DMS79 (cell line): Measurements from ENCODE around the gene PI4K2A.
A peak's percentile ranks its signal among the peaks of the same experiment; 100 is the strongest.

Source experiments
- DNase-seq: peaks from one replicate; lab custom pipeline; 2025; lab: John Stamatoyannopoulos, UW

PI4K2A gene

DNA sequence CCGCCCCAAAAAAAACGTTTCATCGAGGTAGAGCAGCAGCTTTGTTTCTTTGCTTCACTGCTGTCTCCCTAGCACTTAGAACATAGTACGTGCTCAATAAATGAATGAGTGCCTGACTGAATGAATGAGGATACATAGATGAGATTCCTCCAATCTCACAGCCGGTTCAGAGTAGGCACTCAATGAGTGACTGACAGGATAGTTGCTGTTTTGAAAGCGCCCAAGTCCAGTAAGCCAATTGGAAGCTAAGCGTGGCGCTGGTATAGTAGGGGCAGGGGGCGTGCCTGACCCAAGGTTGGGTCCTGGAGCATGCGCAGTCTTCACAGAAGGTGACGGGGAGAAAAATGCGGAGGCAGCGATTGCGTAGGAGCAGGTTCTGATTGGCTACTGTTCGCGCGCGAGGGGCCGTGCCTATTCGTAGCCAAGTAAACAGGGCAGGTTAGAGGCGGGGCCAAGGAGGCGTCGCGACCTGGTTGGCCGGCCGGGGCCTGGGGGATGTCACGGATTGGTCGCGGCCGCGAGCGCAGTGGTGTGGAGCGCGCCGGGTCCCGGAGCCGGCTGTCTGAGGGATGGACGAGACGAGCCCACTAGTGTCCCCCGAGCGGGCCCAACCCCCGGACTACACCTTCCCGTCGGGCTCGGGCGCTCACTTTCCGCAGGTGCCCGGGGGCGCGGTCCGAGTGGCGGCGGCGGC is at the start of gene PI4K2A:
PI4K2A (plus strand) TSS at position 498 of the 694 bp plus-strand sequence; CDS start at position 570, 72 bp downstream.
- DNase-seq = peak; percentile 86

DNA sequence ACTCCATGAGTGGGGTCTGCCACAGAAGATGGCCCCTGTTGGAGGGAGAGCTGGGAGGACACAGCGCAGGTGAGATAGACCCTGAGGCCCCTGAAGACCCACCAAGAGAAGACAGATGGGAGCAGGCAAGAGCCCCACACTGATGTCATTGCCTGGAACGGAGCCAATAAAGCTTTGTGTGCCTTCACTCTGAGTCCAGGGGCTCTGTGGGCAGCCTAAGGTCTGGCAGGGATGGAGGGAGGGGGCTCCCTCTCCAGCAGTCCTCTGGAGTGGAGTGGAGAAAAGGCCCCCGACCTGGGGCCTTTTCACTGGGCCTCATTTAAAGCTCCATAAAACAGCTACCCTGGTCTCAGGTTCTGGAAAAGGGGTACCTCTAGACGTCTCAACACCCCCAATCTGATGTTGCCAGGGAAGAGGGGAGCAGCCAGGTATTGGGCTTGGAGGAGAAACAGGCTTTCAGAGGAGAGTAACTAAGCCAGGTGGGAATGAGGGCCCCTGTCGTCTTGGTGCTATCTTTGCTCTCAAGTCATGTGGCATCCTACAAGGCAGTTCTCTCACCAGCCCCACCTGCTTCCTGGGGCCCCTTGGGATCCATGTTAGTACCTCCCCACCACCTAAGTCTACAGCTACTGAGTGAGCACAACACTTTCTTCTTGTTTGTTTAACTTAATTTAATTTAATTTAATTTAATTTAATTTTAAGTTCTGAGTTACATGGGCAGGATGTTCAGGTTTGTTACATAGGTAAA is 49.5 kb upstream of the PI4K2A start:
- no peak for DNase-seq

DNA sequence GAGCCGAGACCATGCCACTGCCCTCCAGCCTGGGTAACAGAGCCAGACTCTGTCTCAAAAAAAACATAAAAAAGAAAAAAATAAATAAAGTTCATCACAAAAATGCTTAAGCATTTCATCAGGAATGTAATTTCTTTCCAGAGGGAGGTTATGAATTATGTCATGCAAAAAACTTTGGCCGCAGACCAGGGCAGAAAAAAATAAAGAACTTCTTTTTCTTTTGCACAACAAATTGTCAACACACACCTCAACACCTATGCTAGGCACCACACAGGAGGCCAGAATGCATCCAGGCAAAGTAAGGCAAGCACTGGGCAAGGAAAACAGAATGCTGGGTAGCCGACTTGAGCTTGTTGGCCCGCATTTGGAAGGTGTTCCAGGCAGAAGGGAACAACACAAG is 47.0 kb upstream of the PI4K2A start:
- no peak for DNase-seq

DNA sequence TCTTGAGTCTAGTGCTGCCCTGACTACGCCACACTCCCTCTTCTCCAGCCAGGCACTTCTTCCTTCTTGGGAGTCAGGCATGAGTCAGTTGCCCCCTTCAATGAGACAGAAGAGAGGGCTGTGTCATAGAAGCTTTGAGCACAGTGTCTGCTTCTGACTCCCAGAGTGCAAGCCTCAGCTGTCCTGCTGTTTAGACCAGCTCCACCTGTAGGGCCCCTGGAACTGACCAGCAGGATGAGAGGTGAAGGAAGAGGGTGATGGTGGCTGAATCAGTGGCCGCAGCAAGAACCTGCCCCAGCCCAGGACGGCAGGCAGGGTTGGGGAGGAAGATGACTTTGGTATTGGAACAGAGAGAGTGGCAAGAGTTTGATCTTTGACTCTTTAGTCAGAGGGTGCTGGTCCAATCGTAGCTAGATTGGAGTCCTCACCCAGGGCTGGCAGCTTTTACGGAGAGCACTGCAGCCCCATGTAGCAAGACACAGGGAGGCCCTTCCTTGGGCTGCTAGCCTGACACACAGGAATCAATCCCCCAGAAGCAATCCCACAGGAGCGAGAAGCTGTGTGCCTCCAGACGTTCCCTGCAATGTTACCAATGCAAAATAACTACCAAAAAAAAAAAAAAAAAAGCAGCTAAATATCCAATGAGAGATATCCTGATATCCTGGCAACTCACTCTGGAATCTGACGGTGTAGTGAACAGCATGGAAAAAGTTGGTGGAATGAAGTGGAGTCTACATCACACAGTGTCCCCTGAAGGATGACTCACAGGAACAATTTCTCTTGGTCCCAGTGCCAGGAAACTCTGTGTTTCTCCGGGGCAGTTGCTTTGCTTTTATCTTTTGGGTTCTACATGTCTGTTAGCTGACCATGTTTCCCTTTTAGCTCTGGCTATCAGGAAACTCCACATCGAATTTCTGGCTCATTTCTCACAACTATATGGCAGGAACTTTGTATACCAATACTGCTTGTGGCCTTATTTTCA is 44.1 kb upstream of the PI4K2A start:
- DNase-seq = no peak

DNA sequence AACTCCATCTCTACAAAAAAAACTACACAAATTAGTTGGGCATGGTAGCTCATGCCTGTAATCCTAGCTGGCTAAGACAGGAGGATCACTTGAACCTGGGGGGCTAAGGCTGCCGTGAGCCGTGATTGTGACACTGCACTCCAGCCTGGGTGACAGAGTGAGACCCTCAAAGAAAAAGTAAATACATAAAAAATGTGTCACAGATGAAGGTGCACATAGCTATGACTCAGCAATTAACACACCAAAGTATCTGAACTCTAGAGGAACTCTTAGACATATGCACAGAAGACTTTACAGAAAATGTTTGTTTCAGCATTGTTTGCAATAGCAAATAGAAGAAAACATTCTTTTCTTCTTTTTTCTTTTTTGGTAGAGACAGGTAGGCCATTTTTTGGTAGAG is 42.7 kb upstream of the PI4K2A start:
- DNase-seq = no peak

DNA sequence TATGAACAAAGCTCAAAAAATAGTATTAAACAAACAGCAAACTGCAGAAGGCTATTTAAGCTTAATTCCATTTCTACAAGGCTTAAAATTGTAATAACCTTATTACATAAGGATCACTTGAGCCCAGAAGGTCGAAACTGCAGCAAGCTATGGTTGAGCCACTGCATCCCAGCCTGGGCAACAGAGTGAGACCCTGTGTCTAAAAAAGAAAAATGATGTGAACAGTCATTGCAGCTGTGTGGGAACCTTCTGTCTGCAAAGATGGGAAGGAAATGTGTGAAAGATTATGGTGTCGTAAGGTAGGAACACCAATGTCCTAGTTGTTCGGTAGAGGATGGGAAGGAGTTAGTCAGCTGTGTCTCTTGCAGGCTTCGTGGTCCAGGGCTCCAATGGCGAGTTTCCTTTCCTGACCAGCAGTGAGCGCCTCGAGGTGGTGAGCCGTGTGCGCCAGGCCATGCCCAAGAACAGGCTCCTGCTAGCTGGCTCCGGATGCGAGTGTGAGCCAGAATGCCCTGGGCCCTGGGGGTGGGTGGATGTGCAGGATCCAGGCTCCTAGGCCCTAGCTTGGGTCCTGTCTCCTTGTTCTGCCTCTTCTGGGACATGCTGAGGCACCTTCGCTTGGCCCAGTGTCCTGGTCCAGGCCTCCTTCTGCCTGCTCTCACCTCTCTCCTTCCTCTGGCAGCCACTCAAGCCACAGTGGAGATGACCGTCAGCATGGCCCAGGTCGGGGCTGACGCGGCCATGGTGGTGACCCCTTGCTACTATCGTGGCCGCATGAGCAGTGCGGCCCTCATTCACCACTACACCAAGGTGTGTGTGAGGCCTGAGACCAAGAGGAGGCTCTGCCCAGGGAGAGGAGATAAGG is 41.8 kb upstream of the PI4K2A start:
- DNase-seq = no peak

DNA sequence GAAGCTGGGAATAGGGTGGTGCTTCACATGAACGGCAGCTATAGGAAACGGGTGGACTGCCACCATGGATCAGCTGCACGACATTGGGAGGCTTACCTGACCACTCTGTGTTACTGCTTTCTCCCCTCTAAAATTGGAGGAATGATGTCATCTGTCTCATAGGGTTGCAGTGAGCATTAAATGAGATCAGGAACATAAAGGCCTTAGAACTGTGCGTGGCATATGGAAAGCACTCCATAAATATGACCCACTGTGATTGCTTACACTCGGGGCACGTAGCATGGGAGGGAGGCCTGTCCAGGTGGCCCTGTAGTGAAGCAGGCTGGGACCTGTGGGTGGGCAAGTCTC is 41.2 kb upstream of the PI4K2A start:
- no peak for DNase-seq

DNA sequence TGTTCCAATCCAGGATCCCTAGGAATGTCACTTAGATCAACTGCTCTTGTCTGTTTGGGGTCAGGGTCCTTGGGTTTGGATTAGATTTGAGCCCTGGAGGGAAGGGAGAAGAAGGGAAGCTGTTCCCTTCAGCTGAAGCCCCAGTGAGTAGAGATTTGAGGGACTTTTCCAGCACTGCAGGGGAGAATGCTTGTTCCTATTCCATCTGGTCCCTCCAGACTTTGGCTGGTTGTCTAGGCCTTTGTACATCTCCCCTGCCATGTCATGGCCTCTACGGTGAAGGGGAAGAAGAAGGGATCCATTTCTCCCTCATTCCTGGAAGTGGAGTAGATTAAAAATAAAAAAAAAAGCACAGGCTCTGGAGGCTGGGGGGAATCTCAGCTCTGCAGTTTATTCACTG is 39.9 kb upstream of the PI4K2A start:
- DNase-seq = no peak

DNA sequence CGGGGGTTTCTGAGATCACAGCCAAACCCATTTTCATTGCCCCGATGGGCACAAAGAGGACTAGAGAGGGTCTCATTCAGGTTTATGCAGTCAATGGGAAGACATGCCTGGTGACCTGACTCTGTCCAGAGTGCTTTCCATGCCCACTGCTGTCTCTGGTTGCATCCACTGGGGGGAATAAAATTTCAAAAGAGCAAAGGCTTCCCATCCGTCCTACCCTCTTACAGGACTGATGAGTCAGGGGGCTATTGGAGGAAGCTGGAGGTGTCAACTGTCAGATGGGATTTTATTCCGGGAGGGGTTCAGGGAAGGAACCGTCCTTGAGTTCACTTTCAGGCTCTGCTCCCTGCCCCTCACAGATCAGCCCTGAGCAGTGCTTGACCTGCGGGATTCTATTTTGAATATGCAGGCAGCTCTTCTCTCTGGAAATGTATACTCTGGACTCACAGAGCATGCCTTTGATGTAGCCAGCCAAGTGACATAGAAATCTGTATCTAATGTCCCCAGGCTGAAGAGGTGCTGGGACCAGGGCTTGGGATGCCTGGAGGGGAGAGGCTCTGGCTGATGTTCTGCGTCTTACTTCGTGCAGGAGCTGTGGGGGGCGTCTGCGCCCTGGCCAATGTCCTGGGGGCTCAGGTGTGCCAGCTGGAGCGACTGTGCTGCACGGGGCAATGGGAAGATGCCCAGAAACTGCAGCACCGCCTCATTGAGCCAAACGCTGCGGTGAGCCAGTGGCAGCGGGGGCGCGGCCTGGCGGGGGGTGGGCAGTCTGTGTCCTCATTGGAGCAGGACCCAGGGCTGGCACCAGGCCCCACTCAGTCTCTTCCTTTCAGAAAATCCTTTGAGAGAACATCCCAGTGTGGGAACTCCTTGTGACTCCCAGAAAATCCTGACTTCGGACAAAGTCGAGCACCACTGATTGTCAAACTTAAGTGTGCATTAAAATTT is 38.9 kb upstream of the PI4K2A start:
- no peak for DNase-seq

DNA sequence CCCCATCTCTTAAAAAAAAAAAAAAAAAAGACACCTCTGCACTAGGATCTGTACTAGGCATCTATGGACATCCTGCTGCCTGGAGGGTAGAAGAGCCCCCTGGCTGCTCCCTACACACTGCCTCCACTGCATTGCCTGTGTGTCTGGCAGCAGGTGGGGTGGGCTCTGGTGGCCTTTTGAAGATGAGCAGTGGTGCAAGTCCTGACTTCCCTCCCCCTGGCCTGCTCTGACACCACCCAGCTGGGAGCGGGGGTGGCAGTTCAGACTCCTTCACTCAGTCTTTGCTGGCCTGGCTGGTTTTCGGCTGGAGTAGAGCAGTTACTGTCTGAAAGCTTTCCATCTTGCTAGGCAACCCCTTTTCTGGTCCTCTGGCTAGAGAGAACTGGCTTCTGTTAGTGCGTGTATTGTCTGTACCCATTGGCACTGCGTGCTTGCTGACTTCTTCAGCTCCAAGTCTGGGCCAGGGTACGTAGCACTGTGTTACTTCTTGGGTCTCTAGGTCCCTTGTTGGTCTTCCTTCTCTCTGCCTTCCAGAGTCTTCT is 33.3 kb upstream of the PI4K2A start:
- DNase-seq = no peak

DNA sequence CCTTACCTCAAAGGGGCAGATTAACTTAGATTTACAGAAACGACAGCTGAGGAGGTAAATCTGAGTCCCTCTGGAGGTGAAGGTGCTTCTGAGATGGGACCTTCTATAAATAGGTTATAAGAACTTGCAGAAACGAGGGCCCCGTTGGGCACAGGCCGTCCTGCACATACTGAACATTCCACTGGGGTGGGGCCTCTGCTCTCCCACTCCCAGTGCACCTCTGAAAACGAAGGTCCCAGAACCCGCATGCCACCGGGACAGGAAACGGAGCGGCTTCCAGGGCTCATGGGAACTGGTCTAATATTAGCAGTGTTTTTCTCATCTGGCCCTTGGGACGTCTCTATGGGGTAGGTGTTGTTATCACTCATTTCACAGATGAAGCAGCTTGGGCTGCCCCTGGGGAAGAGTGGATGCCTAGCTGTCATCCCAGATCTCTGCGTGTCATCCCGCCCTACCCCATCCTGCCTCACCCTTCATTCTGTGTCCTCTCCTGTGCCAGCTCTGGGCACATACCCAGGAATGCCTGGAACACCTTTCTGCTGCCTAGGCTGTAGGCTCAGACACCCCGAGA is 31.4 kb upstream of the PI4K2A start:
- DNase-seq = no peak

DNA sequence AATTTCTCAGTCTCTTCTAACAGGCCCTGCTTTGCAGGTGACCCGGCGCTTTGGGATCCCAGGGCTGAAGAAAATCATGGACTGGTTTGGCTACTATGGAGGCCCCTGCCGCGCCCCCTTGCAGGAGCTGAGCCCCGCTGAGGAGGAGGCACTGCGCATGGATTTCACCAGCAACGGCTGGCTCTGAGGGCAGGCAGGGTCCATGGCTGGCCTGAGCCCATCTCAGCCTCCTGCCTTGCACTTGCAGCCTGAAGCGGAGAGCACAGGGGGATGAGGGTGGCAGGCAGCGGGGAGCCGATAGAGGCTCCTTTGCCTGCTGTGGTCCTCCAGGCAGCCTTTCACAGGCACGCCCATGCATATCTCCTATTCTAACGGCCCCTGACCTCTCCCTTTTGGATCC is 29.0 kb upstream of the PI4K2A start:
- no peak for DNase-seq

DNA sequence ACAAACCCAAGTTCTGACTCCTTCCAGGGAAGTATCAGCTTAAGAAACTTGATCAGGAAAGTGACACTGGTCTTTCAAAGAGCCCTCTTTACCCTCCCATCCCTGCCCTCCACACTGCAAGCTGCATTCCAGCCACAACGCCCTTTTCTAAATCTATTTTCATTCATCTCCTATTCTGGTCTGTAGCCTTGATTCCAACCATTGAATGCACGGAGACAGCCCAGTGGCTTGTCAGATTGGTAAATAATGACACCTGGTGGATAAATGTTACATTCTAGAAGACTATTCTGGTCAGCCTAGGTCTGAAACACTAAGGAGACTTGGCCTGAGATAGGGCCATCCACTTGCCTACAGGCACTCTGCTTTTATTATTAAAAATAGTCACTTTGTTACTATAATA is 28.1 kb upstream of the PI4K2A start:
- DNase-seq = no peak

DNA sequence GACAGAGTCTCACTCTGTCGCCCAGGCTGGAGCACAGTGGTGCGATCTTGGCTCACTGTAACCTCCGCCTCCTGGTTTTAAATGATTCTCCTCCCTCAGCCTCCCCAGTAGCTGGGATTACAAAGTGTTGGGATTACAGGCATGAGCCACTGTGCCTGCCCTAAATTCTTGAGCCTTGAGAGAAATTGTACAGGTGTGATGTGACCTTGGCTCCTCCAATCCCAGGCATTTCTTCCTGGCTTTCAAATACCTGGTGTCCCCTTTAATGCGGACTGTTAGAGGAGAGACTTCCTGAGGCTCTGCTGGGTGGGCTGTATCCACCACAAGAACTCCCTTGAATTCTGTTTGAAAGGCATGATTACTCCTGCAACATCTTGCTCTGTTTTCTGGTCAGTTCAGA is 22.2 kb upstream of the PI4K2A start:
- no peak for DNase-seq

DNA sequence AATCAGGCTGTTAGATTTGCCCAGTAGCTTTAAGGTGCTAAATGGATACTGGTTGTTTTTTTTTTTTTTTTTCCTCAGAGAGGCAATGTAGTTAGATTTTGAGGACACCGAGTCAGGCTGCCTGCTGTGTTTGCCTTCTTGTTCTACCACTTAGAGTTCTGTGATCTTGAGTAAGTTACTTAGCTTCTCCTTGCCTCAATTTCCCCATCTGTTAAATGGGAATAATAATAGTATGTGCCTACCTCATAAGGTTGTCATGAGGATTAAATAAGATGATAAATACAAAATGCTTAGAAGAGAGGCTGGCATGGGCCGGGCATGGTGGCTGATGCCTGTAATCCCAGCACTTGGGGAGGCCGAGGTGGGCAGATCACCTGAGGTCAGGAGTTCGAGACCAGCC is 21.7 kb upstream of the PI4K2A start:
- DNase-seq = no peak

DNA sequence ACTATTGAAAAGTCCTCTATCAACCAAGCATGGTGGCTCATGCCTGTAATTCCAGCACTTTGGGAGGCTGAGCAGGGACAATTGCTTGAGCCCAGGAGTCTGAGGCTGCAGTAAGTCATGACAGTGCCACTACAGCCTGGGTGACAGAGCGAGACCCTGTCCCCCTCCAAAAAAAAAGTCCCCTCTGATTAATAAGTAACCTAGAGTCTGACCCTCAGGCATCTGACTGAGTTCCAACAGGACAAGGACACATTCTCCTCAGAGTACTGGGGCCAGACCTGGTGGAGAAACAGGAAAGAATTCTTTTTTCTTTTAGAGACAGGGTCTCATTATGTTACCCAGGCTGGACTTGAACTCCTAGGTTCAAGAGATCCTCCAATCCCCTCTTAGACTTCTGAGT is 17.2 kb upstream of the PI4K2A start:
- DNase-seq = no peak

DNA sequence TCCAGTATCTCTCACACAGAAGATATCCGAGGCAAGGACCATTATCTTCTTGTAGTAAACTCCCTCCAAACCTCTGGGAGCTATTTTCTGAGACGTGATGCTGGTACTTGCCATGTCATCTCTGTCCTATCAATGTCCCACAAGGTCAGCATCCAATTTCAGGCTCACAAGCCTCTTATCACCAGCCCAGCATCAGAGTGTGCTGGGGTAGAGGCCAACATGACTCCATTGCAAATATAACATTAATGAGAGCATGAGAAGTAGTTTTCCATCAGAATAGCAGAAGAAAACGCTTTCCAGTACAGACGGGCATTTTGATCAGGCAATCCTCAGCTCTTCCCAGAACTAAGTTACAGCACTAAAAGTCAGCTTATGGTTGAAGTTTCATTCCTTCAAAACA is 12.7 kb upstream of the PI4K2A start:
- DNase-seq = no peak

DNA sequence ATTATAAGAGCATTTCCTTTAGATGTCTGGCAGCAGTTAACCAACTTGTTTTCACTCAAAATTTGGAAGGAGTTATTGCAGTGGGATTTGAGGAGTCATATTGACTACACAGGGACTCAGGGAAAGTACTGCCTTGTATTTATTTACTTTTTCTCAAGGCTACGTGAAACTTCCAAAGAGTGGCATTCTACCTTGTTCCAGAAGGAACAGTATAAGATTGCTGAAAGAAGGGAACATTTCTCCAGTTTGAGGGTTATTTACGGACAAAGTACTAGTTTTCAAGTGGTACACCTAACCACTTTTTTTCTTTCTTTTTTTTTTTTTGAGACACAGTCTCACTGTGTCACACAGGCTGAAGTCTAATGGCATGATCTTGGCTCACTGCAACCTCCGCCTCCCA is 12.2 kb upstream of the PI4K2A start:
- no peak for DNase-seq

DNA sequence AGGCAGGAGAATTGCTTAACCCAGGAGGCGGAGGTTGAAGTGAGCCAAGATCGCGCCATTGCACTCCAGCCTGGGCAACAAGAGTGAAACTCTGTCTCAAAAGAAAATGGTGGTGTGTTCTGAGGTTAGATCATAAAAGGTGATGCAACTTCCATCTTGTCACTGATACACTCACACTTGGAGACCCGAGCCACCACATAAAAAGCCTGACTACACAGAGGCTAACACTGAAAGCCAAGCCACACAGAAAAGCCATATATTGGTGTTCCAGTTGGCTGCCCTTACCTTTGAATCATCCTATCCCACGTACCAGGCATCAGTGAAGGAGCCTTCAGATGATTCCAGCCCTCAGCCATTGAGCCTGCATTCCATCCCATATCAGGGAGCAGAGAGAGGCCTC is 11.2 kb upstream of the PI4K2A start:
- DNase-seq = no peak

DNA sequence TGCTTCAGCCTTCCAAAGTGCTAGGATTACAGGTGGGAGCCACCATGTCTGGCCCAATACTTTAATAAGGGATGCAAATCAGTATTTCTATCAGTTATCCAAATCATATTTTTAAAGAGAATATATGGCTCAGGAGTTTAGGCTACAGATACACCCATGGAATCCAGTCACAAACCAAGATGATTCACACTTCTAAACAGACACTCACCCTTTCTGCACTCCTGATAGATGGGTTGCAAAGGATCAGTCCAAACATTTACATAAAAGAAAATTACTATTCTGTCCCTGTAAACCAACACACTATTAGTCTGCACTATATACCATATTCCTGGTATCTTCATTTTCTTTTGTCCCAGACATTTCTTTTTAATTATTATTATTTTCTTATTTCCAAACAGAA is 9.4 kb upstream of the PI4K2A start:
- DNase-seq = no peak
